GM13976 (cell line): Measurements from ENCODE around the gene ETS2.
A peak's percentile ranks its signal among the peaks of the same experiment; 100 is the strongest.

Experiments used
- DNase-seq: peaks from one replicate; pipeline ENCODE4 v3.0.0; 2012; ENCODE audit warnings: low spot score
- in situ Hi-C: fragments of 300-500 bp; cut with MboI; formaldehyde crosslinking; loops from one replicate; pipeline ENCODE4 v1.12.0; 2022; ENCODE audit warnings: low sequenced_read_pairs, mixed read lengths, inconsistent platforms; ENCODE audit not compliant: unreplicated experiment
- TF ChIP-seq, protein P1 (sequence below): IDR thresholded peaks from 2 replicates; pipeline ENCODE4 v1.5.1; 2012; ENCODE audit warnings: borderline replicate concordance, mild to moderate bottlenecking; ENCODE audit not compliant: insufficient read depth; ENCODE audit errors: extremely low read depth, missing control alignments, control extremely low read depth

ETS2 gene

DNA sequence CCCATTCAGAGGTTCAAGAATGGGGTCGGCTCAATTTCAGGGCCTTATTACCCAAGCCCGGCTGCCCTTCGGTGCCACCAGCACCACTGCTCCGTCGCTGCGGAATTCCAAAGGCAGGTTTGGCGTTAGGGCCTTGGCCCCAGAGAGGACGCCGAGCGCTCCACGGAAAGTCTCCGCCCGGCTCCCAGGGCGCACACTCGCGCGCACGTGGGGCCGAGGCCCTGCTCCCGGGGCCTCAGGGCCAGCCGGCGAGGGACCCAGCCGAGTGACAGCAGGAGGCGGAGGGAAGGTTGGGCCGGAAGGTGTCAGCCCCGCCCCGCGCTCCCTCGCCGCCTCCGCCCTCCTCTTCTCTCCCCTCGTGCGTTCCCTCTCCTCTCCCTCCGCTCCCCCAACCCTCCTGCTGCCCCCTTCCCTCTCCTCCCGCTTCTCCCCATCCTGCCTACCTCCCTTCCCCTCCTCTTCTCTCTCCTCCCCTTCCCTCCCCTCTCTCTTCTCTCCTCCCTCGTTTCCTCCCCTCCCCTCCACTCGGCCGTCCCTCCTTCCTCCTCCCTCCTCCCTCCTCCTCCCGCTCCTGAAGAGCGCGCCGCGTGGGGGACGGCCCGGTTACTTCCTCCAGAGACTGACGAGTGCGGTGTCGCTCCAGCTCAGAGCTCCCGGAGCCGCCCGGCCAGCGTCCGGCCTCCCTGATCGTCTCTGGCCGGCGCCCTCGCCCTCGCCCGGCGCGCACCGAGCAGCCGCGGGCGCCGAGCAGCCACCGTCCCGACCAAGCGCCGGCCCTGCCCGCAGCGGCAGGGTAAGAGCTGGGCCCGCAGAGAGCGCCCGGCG, at the start of gene ETS2:
TSS of gene ETS2 (plus strand) at position 602 of the 825 bp plus-strand sequence. CDS start 4,106 bp downstream, outside the sequence.
- TF ChIP-seq, protein P1, sequence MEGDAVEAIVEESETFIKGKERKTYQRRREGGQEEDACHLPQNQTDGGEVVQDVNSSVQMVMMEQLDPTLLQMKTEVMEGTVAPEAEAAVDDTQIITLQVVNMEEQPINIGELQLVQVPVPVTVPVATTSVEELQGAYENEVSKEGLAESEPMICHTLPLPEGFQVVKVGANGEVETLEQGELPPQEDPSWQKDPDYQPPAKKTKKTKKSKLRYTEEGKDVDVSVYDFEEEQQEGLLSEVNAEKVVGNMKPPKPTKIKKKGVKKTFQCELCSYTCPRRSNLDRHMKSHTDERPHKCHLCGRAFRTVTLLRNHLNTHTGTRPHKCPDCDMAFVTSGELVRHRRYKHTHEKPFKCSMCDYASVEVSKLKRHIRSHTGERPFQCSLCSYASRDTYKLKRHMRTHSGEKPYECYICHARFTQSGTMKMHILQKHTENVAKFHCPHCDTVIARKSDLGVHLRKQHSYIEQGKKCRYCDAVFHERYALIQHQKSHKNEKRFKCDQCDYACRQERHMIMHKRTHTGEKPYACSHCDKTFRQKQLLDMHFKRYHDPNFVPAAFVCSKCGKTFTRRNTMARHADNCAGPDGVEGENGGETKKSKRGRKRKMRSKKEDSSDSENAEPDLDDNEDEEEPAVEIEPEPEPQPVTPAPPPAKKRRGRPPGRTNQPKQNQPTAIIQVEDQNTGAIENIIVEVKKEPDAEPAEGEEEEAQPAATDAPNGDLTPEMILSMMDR: no peak
- DNase-seq: peak; percentile 91
- in situ Hi-C loops: no loop called here

DNA sequence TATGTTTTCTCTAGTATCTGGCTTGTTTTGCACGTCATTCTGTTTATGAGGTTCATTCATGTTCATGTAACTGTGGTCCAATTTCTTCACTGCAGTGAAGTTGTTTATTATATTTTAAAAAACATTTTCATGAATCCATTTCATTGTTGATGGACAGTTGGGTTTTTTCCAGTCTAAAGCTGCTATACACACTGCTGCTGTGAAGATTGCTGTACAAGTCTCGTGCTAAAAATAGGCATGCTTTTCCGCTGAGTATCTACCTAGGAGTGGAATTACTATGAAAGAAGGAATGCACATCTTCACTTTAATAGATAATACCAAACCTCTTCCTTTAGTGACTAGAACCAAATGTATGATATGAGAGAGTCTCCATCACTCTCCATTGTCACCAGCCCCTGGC, 49.0 kb upstream of the ETS2 start:
- in situ Hi-C loops: no loop called here
- DNase-seq: no peak
- TF ChIP-seq, protein P1: no peak

DNA sequence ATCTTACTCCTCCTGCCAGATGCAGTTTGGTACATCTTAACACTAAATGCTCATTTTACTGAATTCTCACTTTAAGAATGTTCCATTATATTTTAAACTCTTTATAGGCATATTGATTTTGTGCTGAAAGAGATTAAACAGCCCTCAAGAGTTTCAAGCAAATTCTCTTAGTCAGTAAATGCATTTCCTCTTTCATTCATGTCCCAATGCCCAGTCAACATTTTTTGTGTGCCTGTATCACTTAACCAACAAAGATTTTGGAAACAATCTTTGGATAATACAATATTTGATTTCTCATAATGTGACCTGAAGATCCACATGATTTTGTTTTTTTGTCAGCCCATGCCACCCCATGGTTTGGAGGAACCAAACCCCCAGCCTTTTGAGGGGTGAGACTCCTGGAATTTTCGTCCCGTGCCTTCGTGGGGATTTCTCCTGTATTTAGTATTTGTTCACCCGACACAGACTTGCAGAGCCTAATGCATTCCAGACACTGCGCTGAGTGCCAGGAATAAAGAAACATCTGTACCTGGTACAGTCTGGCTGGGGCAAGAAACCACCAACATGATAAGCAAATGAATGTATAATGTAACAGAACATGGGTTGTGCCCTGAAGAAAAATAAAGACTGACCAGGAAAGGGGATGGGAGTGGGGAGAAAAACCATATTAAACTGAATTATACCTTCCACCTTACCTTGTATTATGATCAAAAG, 47.1 kb upstream of the ETS2 start:
- in situ Hi-C loops: no loop called here
- DNase-seq: no peak
- TF ChIP-seq, protein P1: no peak

DNA sequence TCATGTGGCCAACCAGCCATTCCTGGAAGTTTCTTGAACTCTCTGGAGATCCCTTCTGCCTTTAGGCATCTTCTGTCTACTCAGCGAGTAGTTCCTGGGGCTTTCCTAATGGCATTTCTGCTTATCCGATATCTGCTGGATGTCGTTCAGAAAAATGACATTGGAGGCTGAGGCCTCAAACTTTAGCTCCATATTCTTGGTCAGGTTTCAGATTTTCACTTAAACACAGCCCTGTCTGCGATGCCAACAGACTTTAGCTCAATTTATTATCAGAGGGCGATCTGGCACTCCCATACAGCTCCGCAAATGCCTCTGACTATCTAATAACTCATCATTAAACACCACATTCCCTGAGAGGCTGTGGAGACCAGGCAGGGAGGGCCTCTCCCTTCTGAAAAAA, 46.3 kb upstream of the ETS2 start:
- in situ Hi-C loops: no loop called here
- TF ChIP-seq, protein P1: no peak
- no peak for DNase-seq

DNA sequence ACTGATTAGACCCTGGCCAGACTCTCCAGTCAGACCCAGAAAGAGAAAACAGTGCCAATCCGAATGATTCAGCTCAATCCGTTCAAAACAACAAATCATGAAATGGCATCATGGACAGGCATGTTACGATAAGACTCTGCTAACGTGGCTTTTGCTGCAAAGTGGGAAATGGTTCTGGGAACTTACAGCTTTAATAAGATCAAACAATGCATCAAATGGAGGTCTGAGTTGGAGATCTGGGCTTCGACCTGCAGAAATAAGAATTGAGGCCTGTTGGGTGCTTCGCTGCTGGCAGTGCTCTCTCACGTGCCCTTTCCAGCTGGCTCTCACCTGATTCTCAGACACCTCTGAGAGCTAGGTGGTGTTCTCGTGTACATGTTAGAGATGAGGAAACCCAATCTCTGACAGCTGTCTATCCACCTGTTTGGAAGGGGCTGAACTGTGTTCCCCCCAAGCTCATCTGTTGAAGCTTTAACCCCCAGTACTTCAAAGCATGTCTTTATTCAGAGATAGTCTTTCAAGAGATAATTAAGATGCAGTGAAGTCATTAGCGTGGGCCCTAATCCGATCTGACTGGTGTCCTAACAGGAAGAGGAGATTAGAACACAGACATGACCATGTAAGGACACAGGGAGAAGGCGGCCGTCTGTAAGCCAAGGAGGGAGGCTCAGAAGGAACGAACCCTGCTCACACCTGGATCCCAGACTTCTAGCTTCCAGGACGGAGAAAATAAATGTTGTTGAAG, 45.5 kb upstream of the ETS2 start:
- TF ChIP-seq, protein P1: no peak
- no peak for DNase-seq
- in situ Hi-C loops: no loop called here

DNA sequence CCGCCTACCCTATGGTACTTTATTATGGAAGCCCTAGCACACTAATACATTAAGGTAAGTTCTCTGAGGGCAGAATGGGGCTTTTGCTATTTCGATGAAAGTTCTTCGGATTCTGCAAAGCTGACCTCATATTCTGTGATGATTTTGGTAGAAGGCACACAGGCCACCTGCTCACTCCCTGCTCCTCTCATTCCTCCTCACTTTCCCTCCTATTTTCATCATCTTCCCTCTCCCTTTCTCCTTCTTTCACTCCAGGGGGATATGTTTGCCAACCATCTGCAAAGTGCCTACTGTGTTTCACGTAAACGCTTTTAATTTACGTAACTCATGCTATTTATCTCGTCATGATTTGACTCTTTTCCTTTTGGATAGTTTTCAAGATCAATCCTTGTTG, 45.0 kb upstream of the ETS2 start:
- no peak for DNase-seq
- TF ChIP-seq, protein P1: no peak
- in situ Hi-C loops: no loop called here
